ENCODE results near the gene PLEKHG1.

GRCh38 chr6:150603176-150603575 lies 3.5 kb downstream of the PLEKHG1 start:
- TF ChIP-seq CTCF (IDR thresholded peaks at IDR 0.05) (no peak), CREB1 (CRISPR knock-in tag; IDR thresholded peaks at IDR 0.05) (no peak), TEAD1 (CRISPR knock-in tag; IDR thresholded peaks at IDR 0.05) (no peak), TCF7 (CRISPR knock-in tag; IDR thresholded peaks at IDR 0.05; ENCODE audit: low read depth) (no peak), NR1H2 (CRISPR knock-in tag; IDR thresholded peaks at IDR 0.05) (no peak), ZNF263 (CRISPR knock-in tag; IDR thresholded peaks at IDR 0.05; ENCODE audit: low read depth) (no peak), ARID4B (CRISPR knock-in tag; IDR thresholded peaks at IDR 0.05; ENCODE audit: borderline replicate concordance) (no peak), GTF2I (CRISPR knock-in tag; conservative IDR thresholded peaks at IDR 0.05) (no peak), ATF6 (CRISPR knock-in tag; IDR thresholded peaks at IDR 0.05) (no peak), SP1 (CRISPR knock-in tag; conservative IDR thresholded peaks at IDR 0.05) (no peak), JUN (CRISPR knock-in tag; IDR thresholded peaks at IDR 0.05) (no peak)

All from WTC11 (cell line).